Stomach (tissue), 9 donors: Measurements from ENCODE around the gene ZNF181. TPM values are rescaled to one million over a fixed set of nuclear protein-coding genes. Genes with fewer than 3 reads are reported as not detected.

ENCODE experiments used
- DNase-seq, 2 donors: peaks; one replicate each; pipeline versions ENCODE4 v3.0.0 to v3.0.0-alpha.2; 2013 to 2019
- H3K27ac ChIP-seq, 5 donors: fragments of 200-600 bp in 4 of 5; sonication (generic) in 4 of 5; one replicate each; pipeline ENCODE4 v1.5.1; 2013 to 2019; ENCODE audit warnings: mild to moderate bottlenecking in 1 of 5, moderate library complexity in 1 of 5
- H3K27me3 ChIP-seq, 3 donors: fragments of 200-600 bp; sonication (generic); one replicate each; pipeline ENCODE4 v1.5.1; 2017 to 2019; ENCODE audit warnings: mixed run types in 1 of 3
- H3K36me3 ChIP-seq, 4 donors: fragments of 200-600 bp; sonication (generic); 1 replicate in 3 of 4; 2 replicates in 1 of 4; pipeline ENCODE4 v1.5.1; 2016 to 2019
- H3K4me1 ChIP-seq, 4 donors: fragments of 200-600 bp; sonication (generic); one replicate each; pipeline ENCODE4 v1.5.1; 2016 to 2019
- H3K4me3 ChIP-seq, 4 donors: fragments of 200-600 bp; sonication (generic) in 3 of 4; one replicate each; pipeline ENCODE4 v1.5.1; 2016 to 2019; ENCODE audit warnings: mild to moderate bottlenecking in 1 of 4
- H3K9me3 ChIP-seq, 4 donors: fragments of 200-600 bp; sonication (generic); one replicate each; pipeline ENCODE4 v1.5.1; 2016 to 2019
- EP300 ChIP-seq: sonication (generic); formaldehyde crosslinking; IDR thresholded peaks from one replicate; pipeline ENCODE4 v1.6.1; 2017; ENCODE audit warnings: antibody characterized with exemption
- POLR2A ChIP-seq, 4 donors: fragments of 450-650 bp; IDR thresholded peaks; one replicate each; pipeline ENCODE4 v1.6.1; 2016; ENCODE audit warnings: antibody characterized with exemption in 4 of 4, control low read depth in 2 of 4, mild to moderate bottlenecking in 1 of 4, moderate library complexity in 1 of 4
- POLR2AphosphoS5 ChIP-seq, 3 donors: sonication (generic); formaldehyde crosslinking; IDR thresholded peaks; one replicate each; pipeline ENCODE4 v1.6.1; 2016; ENCODE audit warnings: antibody characterized with exemption in 3 of 3
- WGBS, 5 donors: extraction: QIAGEN DNeasy Blood & Tissue Kit in 3 of 5; methylation state at CpG; one replicate each; pipeline versions ENCODE4 v1.1.5 to v1.1.7; 2013 to 2018; 5-methylcytosine and 5-hydroxymethylcytosine counted together
- intact Hi-C: fragments of 100-400 bp; cut with DNase I; formaldehyde crosslinking; loops from one replicate; pipeline ENCODE4 v1.15.1; 2023; ENCODE audit warnings: low total_unique reads
- polyA plus RNA-seq, 3 donors: library from polyadenylated mRNA; stranded (reverse); fragments of 200-250 nt; gene quantifications; one replicate each; pipeline ENCODE4 v1.2.3, GENCODE V29; 2013
- total RNA-seq, 5 donors: library from RNA; depleted of rRNA; stranded (reverse); fragments of >200 nt; gene quantifications; one replicate each; pipeline versions ENCODE4 v1.1.0 to v1.2.3, GENCODE V29; 2014 to 2016
- TF ChIP-seq, protein P1 (sequence below), 7 experiments: fragments of 450-650 bp in 4 of 7; fragments of 200-600 bp in 3 of 7; sonication (generic) in 3 of 7; IDR thresholded peaks; one replicate each; pipeline ENCODE4 v1.5.1; 2016 to 2019; ENCODE audit warnings: antibody characterized with exemption in 7 of 7, control low read depth in 2 of 7, mild to moderate bottlenecking in 1 of 7
- donor health status: healthy with polysubstance abuse.
- donor health status: Bipolar disorder and iron deficiency.
- donor health status: healthy.

The ZNF181 gene
- total and polyA plus RNA-seq, 8 donors: 2.3 to 43.2 (median 9.6) TPM

DNA sequence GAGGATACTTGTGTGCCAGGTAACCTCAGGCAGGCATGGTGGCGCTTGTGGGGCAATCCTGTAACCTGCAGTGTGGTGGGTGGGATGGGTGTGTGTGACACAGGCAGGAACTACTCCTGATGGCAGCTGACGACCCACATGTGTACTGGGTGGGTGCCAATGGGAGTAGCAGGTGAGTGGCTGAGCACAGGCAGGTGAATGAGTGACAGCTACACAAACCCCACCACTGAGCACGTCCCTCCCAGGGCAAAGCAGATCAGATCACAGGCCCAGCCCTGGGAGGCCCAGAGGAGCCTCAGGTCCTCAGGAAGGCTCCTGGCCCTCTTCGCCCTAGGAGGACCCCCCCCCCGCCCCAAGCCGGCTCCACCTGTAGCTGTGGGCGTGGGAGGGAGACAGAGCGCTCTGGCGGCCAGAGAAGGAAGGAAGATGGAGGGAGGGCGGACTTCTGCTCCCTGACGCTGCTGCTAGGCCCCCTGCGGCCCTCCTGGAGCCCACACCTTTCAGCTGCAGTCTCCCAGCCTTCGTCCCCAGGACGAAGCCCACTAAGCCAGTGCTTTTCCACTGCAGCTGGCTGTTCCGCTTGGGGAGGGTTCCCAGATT is 1.3 kb upstream of the ZNF181 start:
- WGBS, 5 donors: 23 to 54% (median 37%) methylated on average over 6 to 15 of the region's 15 CpGs
- intact Hi-C loops: loop anchor here (10.0 kb wide), 1 partner anchor 58 kb away; the partner anchor contains the start of genes SCGB2B2 and ZNF302
- TF ChIP-seq EP300 (no peak), POLR2A (IDR thresholded peaks at IDR 0.05) (no peak), POLR2AphosphoS5 (IDR thresholded peaks at IDR 0.05) (no peak)
- TF ChIP-seq, protein P1, sequence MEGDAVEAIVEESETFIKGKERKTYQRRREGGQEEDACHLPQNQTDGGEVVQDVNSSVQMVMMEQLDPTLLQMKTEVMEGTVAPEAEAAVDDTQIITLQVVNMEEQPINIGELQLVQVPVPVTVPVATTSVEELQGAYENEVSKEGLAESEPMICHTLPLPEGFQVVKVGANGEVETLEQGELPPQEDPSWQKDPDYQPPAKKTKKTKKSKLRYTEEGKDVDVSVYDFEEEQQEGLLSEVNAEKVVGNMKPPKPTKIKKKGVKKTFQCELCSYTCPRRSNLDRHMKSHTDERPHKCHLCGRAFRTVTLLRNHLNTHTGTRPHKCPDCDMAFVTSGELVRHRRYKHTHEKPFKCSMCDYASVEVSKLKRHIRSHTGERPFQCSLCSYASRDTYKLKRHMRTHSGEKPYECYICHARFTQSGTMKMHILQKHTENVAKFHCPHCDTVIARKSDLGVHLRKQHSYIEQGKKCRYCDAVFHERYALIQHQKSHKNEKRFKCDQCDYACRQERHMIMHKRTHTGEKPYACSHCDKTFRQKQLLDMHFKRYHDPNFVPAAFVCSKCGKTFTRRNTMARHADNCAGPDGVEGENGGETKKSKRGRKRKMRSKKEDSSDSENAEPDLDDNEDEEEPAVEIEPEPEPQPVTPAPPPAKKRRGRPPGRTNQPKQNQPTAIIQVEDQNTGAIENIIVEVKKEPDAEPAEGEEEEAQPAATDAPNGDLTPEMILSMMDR (IDR thresholded peaks at IDR 0.05): no peak
- DNase-seq: peak in 1 of 2 donors; percentile 73
- Histone ChIP-seq H3K4me3 (peak overlapping the region; percentile 63 to 93 (median 74)), H3K27me3 (no peaks in the 10 kb centered on the region), H3K9me3 (peaks cover 0 to 25% (median 11%) of the 10 kb centered on the region in 4 donors), H3K4me1 (peaks cover 23 to 34% (median 25%) of the 10 kb centered on the region in 4 donors), H3K36me3 (peaks cover 9 to 25% (median 21%) of the 10 kb centered on the region in 4 donors), H3K27ac (peak overlapping the region; percentile 4 to 99 (median 96))

DNA sequence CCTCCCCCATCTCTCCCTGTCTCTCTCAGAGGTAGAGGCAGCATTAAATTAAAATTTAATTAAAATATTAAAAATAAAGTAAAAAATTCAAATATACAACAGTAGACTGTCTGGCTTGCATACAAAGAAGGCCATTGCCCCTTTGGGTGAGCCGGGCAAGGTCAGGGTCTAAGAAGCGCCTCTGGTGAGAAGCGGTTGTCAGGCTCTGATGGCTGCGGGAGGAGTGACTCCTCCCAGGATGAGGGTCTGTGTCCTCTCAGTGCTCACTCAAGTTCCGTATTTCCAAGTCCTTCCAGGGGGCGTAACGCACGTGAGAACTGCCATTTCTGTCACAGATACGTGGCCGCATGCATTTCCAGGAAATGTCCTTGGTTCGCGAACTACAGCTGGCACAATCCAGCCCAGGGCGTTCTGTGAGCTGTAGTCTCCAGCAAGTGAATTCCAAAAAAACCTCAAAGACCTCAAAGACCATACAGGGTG is 737 bp upstream of the ZNF181 start:
- TF ChIP-seq, protein P1 (IDR thresholded peaks at IDR 0.05): no peak
- TF ChIP-seq POLR2AphosphoS5 (IDR thresholded peaks at IDR 0.05): peak in 1 of 3 donors; percentile 26
- Histone ChIP-seq H3K4me3 (peak overlapping the region; percentile 63 to 93 (median 74)), H3K27ac (peak overlapping the region; percentile 95 to 99 (median 96)), H3K4me1 (peaks cover 23 to 34% (median 25%) of the 10 kb centered on the region in 4 donors), H3K36me3 (peaks cover 9 to 31% (median 27%) of the 10 kb centered on the region in 4 donors), H3K27me3 (no peaks in the 10 kb centered on the region), H3K9me3 (peaks cover 6 to 31% (median 17%) of the 10 kb centered on the region in 4 donors)
- 1 to 4% (median 2%) methylated on average over 13 of the region's 13 CpGs for WGBS, 5 donors
- peak in 1 of 2 donors; percentile 92 for DNase-seq
- intact Hi-C loops: loop anchor here (10.0 kb wide), 1 partner anchor 59 kb away; the partner anchor contains the start of genes SCGB2B2 and ZNF302

DNA sequence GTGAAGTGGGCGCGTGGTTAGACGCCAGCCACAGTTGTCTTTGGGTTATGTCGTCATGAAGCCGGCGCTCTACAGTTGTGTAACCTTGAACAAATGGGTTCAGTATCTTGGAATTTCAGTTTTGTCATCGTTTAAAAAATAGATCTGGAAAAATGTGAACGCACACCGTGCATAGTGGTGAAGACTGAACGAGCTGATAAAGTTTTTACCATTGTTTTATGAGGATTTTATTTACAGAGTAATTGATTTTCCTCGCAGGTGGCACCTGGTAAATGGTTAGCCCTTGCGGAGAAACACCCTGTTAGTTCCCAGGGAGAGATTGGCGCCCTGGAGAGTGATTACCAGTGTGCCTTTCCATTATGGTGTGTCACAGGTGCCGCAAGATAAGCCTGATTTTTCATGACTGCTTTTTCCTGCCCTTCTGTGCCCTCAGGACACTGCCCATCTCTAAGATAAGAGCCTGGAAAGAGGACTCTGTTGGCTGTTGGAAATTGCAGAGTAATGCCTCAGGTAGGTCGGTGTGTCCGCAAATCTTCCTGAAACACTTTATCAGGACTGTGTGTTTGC is 577 bp downstream of the ZNF181 start:
- intact Hi-C loops: loop anchor here (10.0 kb wide), 1 partner anchor 60 kb away; the partner anchor contains the start of genes SCGB2B2 and ZNF302
- WGBS, 5 donors: 7 to 13% (median 10%) methylated on average over 16 of the region's 16 CpGs
- H3K36me3 ChIP-seq: peaks cover 18 to 44% (median 41%) of the 10 kb centered on the region in 4 donors
- no peak for TF ChIP-seq POLR2AphosphoS5 (IDR thresholded peaks at IDR 0.05)
- TF ChIP-seq, protein P1 (IDR thresholded peaks at IDR 0.05): no peak
- TF ChIP-seq POLR2A (IDR thresholded peaks at IDR 0.05): no peak
- TF ChIP-seq EP300: no peak
- peaks cover 23 to 34% (median 25%) of the 10 kb centered on the region in 4 donors for H3K4me1 ChIP-seq
- H3K9me3 ChIP-seq: peaks cover 6 to 44% (median 30%) of the 10 kb centered on the region in 4 donors
- peak in 1 of 2 donors; percentile 96 for DNase-seq
- H3K4me3 ChIP-seq: peak overlapping the region; percentile 63 to 93 (median 74)
- peak overlapping the region; percentile 95 to 99 (median 96) for H3K27ac ChIP-seq
- H3K27me3 ChIP-seq: no peaks in the 10 kb centered on the region

DNA sequence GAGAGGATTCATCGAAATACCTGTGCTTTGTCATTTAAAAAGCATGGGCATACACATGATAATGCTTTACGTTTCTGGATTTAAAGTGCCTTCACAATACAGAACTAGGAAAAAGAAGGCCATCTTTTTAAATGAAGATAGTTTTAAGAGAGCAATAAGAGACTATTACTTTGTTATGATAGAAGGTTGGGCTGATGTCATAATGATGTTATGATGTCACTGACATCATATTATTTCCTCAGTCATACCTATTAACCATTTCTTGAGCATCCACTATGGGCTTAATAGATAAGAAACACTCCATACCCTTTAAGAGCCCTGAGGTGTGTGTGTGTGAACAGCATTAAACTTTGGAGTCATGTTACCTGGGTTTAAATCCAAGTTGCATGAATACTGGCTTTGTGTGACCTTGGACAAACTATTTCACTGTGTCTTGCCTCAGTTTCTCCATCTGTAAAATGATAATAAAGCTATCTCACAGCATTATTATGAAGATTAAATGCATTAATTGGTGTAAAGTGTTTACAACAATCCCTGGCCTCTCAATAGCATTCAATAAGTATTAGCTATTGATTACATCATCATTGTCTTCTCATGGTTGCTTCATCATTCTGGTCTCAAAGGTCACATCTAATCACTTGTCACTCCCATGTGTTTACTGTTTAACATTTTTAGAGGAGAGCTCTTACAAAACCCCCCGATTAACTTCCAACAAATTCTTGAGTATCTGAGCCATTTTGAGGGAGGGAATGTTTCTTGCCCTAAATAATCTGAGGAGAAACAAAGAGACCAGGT is 11.1 kb downstream of the ZNF181 start:
- 88 to 93% (median 91%) methylated on average over 3 of the region's 3 CpGs for WGBS, 5 donors
- intact Hi-C loops: no loop called here
- Histone ChIP-seq H3K9me3 (peaks cover 57 to 100% (median 98%) of the 10 kb centered on the region in 4 donors), H3K27ac (no peak overlapping the region), H3K36me3 (peaks cover 13 to 98% (median 32%) of the 10 kb centered on the region in 4 donors), H3K4me3 (no peak overlapping the region), H3K27me3 (no peaks in the 10 kb centered on the region), H3K4me1 (no peaks in the 10 kb centered on the region)
- TF ChIP-seq POLR2AphosphoS5 (IDR thresholded peaks at IDR 0.05) (no peak), EP300 (no peak), POLR2A (IDR thresholded peaks at IDR 0.05) (no peak)
- TF ChIP-seq, protein P1 (IDR thresholded peaks at IDR 0.05): no peak
- DNase-seq: no peak
